Measurements from ENCODE around the gene ANO7.

Gene ANO7

DNA sequence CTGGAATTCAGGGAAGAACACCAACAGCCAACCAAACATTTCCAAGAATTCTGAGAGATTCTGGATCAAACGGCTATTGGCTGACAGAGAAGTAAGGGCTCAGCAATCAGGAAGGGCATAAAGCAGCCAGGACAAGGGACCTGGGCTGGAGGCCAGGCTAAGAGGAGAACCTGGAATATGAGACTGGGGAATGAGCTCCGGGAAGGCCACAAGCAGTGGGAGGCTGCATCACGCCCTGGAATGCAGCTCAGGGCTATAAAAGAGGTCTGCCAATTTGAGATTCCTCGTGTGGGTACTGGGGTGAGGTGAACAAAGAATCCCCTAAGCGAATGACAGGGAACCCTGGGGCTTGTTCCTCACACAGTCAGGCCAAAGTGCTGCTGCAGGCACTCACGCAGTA is 60.4 kb downstream of the ANO7 start:
- in situ Hi-C loops (cut with MboI; ENCODE audit: low pct_unique_long_range_greater_than_20kb, low sequenced_read_pairs, unreplicated experiment), result no loop called here

DNA sequence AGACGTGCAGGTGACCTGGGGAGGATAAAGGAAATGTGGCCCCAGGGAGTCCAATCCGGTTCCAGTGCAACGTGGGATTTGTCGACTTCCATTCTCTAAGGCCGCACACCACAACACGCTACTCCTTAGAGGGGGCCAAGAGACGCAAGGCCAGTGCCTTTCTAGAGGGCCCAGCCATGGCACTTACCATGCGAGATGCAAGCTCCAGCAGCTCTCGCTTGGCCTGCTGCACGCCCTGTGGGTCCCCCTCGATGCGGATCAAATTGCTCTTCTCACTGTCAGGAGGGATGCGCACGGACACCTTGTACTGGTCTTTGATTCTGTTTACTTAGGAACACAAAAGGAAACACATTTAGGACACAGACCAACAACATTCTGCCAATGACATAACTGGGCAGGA is 61.2 kb downstream of the ANO7 start:
- in situ Hi-C loops (cut with MboI; ENCODE audit: low pct_unique_long_range_greater_than_20kb, low sequenced_read_pairs, unreplicated experiment), result no loop called here
- DNase-seq (ENCODE audit: low spot score), result no peak
- TF ChIP-seq CTCF (IDR thresholded peaks at IDR 0.05; ENCODE audit: extremely low read depth, insufficient read depth, missing control alignments), result no peak

More for the DNA sequence above, 60.4 kb downstream of the ANO7 start:
- no peak for TF ChIP-seq CTCF (IDR thresholded peaks at IDR 0.05; ENCODE audit: extremely low read depth, insufficient read depth, missing control alignments)
- no peak for DNase-seq (ENCODE audit: low spot score)

DNA sequence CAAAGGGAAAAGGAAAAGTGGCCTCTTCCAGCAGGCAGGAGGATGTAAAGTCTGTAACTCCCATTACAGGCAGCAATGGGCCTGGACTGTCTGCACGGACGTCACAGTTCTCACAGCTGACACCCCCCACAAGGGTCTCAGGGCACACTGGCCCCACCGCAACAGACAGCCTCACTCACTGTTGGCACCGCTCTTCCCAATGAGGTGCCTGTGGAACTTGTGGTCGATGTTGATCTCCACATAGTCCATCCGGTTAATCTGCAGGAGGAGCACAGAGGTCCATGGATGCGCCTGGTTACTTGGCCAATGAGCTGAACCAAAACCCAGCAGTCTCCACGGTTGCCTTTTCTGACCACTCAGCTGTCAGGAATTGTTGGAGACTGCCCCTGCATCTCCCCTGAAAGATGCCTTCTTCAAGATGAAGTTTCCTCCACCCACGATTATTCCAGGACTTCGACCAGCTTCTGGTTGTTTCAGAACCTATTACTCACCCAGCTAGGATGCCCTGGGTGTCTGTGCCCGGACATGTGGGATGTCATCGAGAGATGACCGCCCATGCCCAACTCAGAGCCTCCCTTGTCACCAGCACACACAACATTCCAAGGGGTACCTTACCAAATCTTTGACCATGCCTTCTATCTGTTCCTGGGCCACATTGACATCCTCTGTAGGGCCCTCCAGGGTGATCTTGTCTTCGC is 64.5 kb downstream of the ANO7 start:
- no peak for TF ChIP-seq CTCF (IDR thresholded peaks at IDR 0.05; ENCODE audit: extremely low read depth, insufficient read depth, missing control alignments)
- DNase-seq (ENCODE audit: low spot score), result no peak
- in situ Hi-C loops (cut with MboI; ENCODE audit: low pct_unique_long_range_greater_than_20kb, low sequenced_read_pairs, unreplicated experiment), result no loop called here

GRCh38 chr2:241254904-241255351 is 66.5 kb downstream of the ANO7 start:
- no peak for DNase-seq (ENCODE audit: low spot score)
- in situ Hi-C loops (cut with MboI; ENCODE audit: low pct_unique_long_range_greater_than_20kb, low sequenced_read_pairs, unreplicated experiment), result no loop called here
- no peak for TF ChIP-seq CTCF (IDR thresholded peaks at IDR 0.05; ENCODE audit: extremely low read depth, insufficient read depth, missing control alignments)

DNA sequence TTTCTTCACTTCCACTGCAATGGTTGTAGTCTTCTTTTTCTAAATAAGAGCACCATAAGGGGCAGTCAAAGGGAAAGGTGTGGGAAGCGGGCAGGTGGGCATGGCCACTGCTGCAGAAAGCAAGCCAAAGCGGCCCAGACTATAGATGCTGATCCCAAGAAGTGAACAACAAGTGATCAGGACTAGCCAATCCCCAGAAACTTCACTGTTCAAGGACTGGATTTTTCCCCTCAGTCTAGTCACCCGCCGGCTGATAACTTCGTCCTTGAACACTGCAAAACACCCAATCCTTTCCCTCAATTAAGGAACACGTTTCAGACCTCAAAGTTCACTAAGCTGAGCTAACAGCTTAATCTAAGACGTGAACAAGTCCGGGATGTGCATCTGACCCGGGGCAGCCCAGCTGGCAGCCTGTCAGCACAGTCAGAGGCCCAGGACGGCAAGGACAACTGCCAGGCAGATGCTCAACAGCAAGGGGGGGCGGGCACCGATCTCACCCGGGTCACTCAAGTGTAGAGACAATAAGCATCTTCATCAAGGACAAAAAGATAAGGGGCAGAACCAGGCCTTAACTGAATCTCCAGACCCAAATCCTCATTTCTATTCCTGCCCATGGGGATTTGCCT is 67.2 kb downstream of the ANO7 start:
- no peak for TF ChIP-seq CTCF (IDR thresholded peaks at IDR 0.05; ENCODE audit: extremely low read depth, insufficient read depth, missing control alignments)
- DNase-seq (ENCODE audit: low spot score), result no peak
- in situ Hi-C loops (cut with MboI; ENCODE audit: low pct_unique_long_range_greater_than_20kb, low sequenced_read_pairs, unreplicated experiment), result no loop called here

DNA sequence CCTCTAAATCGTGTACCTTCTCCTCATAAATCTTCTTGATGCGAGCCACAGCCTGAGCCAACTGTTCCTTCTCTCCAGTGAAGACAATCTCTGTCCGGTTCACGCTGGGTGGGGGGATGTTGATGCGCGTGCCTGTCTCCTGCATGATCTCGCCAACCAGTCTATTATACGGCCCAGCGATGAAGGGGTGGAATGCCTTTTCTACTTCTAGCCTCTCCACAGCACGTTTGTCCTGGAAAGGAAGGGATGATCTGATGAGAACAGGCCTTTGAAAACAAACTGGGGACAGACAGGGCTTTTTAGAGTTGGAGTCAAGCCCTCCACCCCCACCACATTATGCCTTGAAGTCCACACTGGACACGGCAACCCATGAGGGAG is 67.7 kb downstream of the ANO7 start:
- in situ Hi-C loops (cut with MboI; ENCODE audit: low pct_unique_long_range_greater_than_20kb, low sequenced_read_pairs, unreplicated experiment), result no loop called here
- TF ChIP-seq CTCF (IDR thresholded peaks at IDR 0.05; ENCODE audit: extremely low read depth, insufficient read depth, missing control alignments), result no peak
- no peak for DNase-seq (ENCODE audit: low spot score)

Measured in GM13977 (cell line).